GM13977 (cell line): ENCODE results near the gene GULP1.

ENCODE experiments used
- DNase-seq: peaks from one replicate; pipeline ENCODE4 v3.0.0; 2012; ENCODE audit warnings: low spot score
- CTCF ChIP-seq: IDR thresholded peaks from 2 replicates; pipeline ENCODE4 v1.5.1; 2012; ENCODE audit warnings: mild to moderate bottlenecking, control low read depth; ENCODE audit not compliant: insufficient read depth; ENCODE audit errors: extremely low read depth, missing control alignments
- in situ Hi-C: fragments of 300-500 bp; cut with MboI; formaldehyde crosslinking; loops from one replicate; pipeline ENCODE4 v1.12.0; 2022; ENCODE audit warnings: low sequenced_read_pairs, low pct_unique_long_range_greater_than_20kb, mixed read lengths, inconsistent platforms; ENCODE audit not compliant: unreplicated experiment

Gene GULP1

GRCh38 chr2:188631037-188631809 is 339.5 kb downstream of the GULP1 start:
- DNase-seq, result no peak
- in situ Hi-C loops, result no loop called here
- TF ChIP-seq CTCF, result no peak

DNA sequence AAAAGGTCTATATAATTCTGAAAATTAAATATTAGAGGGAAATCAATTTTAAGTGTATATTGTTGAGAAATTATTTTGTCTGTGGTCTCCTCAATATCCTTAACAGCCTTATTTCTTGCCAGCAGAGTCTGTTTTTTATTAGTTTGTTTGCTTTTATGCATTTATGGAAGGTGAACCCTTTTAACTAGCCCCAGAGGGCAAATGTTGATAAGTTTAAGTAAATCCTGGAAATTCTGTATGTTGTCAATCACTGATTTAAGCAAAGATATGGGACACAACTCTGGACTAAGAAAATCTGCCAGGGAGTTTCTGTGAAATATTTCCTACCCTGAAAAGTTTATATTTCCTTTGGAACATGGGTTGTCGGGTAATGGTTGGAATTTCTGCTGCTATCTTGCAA is 343.0 kb downstream of the GULP1 start:
- DNase-seq, result no peak
- TF ChIP-seq CTCF, result no peak
- in situ Hi-C loops, result no loop called here
